Body of pancreas (tissue), 4 donors: ENCODE measurements around the gene KPNA3. TPM values are rescaled to one million over a fixed set of nuclear protein-coding genes. Genes with fewer than 3 reads are reported as not detected.

Experiments
- ATAC-seq: fragments of 150-250 bp; one replicate; pipeline ENCODE4 v1.9.1; 2016
- DNase-seq, 4 donors: peaks; one replicate each; pipeline ENCODE4 v3.0.0-alpha.2; 2019
- H3K27ac ChIP-seq, 4 donors: fragments of 200-600 bp; sonication (generic); 1 replicate in 3 of 4; 2 replicates in 1 of 4; pipeline versions ENCODE4 v1.5.1 to v1.6.1; 2016 to 2019; ENCODE audit warnings: mild to moderate bottlenecking in 1 of 4, mixed read lengths in 1 of 4, moderate library complexity in 1 of 4
- H3K27me3 ChIP-seq, 2 donors: fragments of 200-600 bp; sonication (generic); one replicate each; pipeline ENCODE4 v1.6.0; 2016; ENCODE audit warnings: mild to moderate bottlenecking in 1 of 2
- H3K36me3 ChIP-seq, 2 donors: fragments of 200-600 bp; sonication (generic); replicated peaks in 1 of 2; 2 replicates each; pipeline ENCODE4 v1.5.1; 2016; ENCODE audit warnings: low read depth in 2 of 2; ENCODE audit not compliant: insufficient read depth in 1 of 2
- H3K4me1 ChIP-seq: fragments of 200-600 bp; sonication (generic); one replicate; pipeline ENCODE4 v1.6.0; 2016
- H3K4me3 ChIP-seq, 2 donors: fragments of 200-600 bp; sonication (generic); 1 replicate in 1 of 2; 2 replicates in 1 of 2; pipeline ENCODE4 v1.5.1; 2016 to 2019
- H3K9me3 ChIP-seq, 3 donors: fragments of 200-600 bp; sonication (generic); 1 replicate in 2 of 3; 2 replicates in 1 of 3; pipeline ENCODE4 v1.5.1; 2016
- POLR2A ChIP-seq, 3 donors: fragments of 450-650 bp; IDR thresholded peaks; one replicate each; pipeline ENCODE4 v1.6.1; 2016; ENCODE audit warnings: antibody characterized with exemption in 3 of 3, mild to moderate bottlenecking in 2 of 3
- WGBS, 2 donors: methylation state at CpG; one replicate each; pipeline ENCODE4 v1.1.5; 2017; 5-methylcytosine and 5-hydroxymethylcytosine counted together
- intact Hi-C: fragments of 100-400 bp; cut with DNase I; formaldehyde crosslinking; loops from one replicate; pipeline ENCODE4 v1.15.1; 2023
- total RNA-seq, 2 donors: library from RNA; depleted of rRNA; stranded (reverse); fragments of >200 nt; gene quantifications; one replicate each; pipeline ENCODE4 v1.1.0, GENCODE V29; 2016
- TF ChIP-seq, protein P1 (sequence below), 7 experiments: fragments of 450-650 bp in 4 of 7; fragments of 200-600 bp in 3 of 7; sonication (generic) in 3 of 7; IDR thresholded peaks; one replicate each; pipeline ENCODE4 v1.5.1; 2016 to 2019; ENCODE audit warnings: antibody characterized with exemption in 7 of 7

The KPNA3 gene
- total RNA-seq, 2 donors from 2014 or later, result 6.3 to 10.9 TPM

DNA sequence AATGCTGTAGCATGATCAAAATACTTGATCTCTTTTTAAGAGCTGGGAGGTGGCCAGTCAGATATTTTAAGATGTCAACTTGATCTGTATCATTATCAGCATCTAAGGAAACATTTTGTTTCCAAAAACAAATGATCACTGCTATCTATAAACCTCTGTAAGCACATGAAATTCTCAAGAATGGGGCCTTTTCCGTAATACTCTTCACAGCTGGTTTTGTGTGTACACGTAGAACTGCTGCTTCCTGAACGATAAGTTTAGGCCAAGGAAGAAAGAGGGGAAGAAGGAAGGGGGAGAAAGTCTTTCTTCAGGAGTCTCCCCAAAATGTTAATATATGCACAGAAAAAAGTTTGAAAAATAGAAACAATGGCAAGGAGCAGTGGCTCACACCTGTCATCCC is 138.5 kb downstream of the KPNA3 start:
- intact Hi-C loops, result no loop called here
- Histone ChIP-seq H3K36me3 (no peaks in the 10 kb centered on the region), H3K4me1 (no peaks in the 10 kb centered on the region), H3K27ac (no peak overlapping the region), H3K27me3 (no peaks in the 10 kb centered on the region), H3K9me3 (no peaks in the 10 kb centered on the region), H3K4me3 (no peak overlapping the region)
- 77 to 89% methylated on average over 3 of the region's 3 CpGs for WGBS, 2 donors
- TF ChIP-seq POLR2A (IDR thresholded peaks at IDR 0.05), result no peak
- ATAC-seq (no peak), DNase-seq (no peak)

DNA sequence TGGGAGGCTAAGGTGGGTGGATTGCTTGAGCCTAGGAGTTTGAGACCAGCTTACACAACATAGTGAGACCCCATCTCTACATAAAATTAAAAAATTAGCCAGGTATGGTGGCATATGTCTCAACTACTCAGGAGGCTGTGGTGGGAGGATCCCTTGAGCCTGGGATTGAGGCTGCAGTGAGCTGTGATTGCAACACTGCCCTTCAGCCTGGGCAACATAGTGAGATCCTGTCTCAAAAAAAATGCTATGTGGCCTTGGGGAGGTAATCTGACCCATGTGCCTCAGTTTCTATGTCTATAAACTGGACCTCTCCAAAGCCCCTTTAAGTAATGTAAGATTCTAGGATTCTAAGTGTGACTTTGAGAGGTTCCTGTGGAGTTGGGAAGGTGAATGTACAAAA is 139.0 kb downstream of the KPNA3 start:
- no peaks in the 10 kb centered on the region for H3K9me3 ChIP-seq
- no peak overlapping the region for H3K4me3 ChIP-seq
- no peaks in the 10 kb centered on the region for H3K27me3 ChIP-seq
- H3K27ac ChIP-seq, result no peak overlapping the region
- DNase-seq (no peak), ATAC-seq (no peak)
- no peaks in the 10 kb centered on the region for H3K36me3 ChIP-seq
- TF ChIP-seq POLR2A (IDR thresholded peaks at IDR 0.05), result no peak
- TF ChIP-seq, protein P1, sequence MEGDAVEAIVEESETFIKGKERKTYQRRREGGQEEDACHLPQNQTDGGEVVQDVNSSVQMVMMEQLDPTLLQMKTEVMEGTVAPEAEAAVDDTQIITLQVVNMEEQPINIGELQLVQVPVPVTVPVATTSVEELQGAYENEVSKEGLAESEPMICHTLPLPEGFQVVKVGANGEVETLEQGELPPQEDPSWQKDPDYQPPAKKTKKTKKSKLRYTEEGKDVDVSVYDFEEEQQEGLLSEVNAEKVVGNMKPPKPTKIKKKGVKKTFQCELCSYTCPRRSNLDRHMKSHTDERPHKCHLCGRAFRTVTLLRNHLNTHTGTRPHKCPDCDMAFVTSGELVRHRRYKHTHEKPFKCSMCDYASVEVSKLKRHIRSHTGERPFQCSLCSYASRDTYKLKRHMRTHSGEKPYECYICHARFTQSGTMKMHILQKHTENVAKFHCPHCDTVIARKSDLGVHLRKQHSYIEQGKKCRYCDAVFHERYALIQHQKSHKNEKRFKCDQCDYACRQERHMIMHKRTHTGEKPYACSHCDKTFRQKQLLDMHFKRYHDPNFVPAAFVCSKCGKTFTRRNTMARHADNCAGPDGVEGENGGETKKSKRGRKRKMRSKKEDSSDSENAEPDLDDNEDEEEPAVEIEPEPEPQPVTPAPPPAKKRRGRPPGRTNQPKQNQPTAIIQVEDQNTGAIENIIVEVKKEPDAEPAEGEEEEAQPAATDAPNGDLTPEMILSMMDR (IDR thresholded peaks at IDR 0.05), result no peak
- intact Hi-C loops, result no loop called here
- no peaks in the 10 kb centered on the region for H3K4me1 ChIP-seq

DNA sequence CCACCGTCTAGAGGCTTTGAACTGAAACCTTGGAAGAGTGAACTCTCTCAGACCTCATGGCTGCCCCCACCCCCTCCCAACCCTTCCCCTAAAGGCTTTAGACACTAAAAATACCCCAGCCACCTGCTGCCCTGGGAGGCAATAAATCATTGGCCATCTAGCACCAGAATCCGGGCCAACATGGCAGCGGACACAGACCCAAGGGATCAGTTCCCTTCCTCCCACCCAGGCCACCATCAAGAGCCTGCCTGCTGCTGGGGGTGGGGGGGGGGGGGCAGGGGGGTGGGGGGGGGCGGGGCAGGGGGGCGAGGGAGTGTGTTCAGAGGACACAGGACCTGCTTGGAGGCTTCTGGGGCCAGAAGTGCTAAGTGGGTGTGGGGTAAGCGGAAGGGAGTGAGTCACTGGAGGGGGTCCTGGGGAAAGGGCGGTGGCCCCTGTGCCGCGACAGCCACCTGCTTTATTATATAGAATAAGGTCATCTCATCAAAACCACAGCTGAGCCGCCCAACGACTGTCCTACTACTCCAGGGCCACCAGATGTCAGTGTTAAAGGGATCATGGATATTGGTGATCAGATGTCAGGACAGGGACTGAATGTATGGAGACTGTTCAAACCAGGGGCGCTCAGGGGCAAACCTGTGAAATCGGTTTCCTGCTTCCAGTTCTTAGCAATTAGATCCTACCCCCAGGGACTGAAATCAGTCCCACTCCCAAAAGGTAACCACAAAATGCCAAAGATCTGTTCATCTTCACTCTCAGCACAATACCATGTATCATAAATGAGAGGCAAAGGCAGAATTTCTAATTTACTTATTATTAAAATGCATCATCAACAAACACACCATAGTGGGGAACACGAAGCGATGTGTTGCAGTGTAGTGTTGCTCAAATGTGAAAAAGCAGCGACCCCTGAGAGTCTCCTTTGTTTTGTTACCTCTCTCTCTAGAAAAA is 139.9 kb downstream of the KPNA3 start:
- no peaks in the 10 kb centered on the region for H3K4me1 ChIP-seq
- no peak overlapping the region for H3K4me3 ChIP-seq
- WGBS, 2 donors, result 29 to 32% methylated on average over 12 to 16 of the region's 16 CpGs
- TF ChIP-seq, protein P1 (IDR thresholded peaks at IDR 0.05), result peak in 6 of 7 experiments; percentile 37 to 58 (median 50)
- TF ChIP-seq POLR2A (IDR thresholded peaks at IDR 0.05), result no peak
- H3K27me3 ChIP-seq, result no peaks in the 10 kb centered on the region
- DNase-seq (peak; percentile 22 to 43 (median 34)), ATAC-seq (peak; percentile 69)
- H3K36me3 ChIP-seq, result no peaks in the 10 kb centered on the region
- intact Hi-C loops, result no loop called here
- no peak overlapping the region for H3K27ac ChIP-seq
- H3K9me3 ChIP-seq, result no peaks in the 10 kb centered on the region

DNA sequence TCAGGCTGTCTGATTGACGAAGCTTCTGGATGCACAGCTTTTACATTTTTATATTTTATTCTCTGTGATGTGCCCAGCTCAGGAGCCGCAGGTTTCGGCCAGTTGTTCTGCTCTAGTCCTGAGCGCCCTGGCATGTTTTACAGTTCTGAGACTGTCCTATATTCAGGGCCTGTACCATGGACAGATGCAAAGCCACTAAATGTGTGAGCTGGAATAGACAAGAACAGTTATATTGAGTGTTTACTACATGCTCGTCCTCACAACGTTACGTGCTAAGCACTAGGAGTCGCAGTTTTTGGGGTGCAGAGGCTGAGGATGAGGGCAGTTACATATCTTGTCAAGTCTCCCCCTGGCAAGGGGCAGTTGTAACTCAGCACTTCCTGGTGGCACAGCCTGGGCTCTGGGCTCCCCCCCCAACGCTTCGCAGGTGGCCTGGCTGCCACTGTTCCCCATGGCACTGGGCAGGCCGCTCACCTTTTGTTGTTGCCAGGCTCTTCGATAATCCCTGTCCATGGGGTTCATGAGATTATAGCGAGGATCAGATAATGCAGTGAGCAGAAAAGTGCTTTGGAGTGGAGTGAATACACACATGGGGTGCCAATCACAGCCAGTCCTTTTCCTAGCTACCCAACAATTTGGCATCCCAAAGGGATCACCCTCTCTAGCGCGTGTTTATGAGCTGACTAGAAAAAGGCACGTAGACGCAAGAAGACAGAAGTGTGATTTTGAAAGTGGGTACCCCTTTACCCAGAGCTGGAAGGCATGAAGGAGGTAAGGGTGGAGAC is 140.7 kb downstream of the KPNA3 start:
- H3K4me1 ChIP-seq, result no peaks in the 10 kb centered on the region
- H3K36me3 ChIP-seq, result no peaks in the 10 kb centered on the region
- intact Hi-C loops, result no loop called here
- TF ChIP-seq, protein P1 (IDR thresholded peaks at IDR 0.05), result no peak
- TF ChIP-seq POLR2A (IDR thresholded peaks at IDR 0.05), result no peak
- no peaks in the 10 kb centered on the region for H3K9me3 ChIP-seq
- H3K27ac ChIP-seq, result no peak overlapping the region
- H3K4me3 ChIP-seq, result no peak overlapping the region
- 64 to 69% methylated on average over 16 to 17 of the region's 17 CpGs for WGBS, 2 donors
- DNase-seq, result peak in 1 of 4 donors; percentile 44
- no peaks in the 10 kb centered on the region for H3K27me3 ChIP-seq
- no peak for ATAC-seq

DNA sequence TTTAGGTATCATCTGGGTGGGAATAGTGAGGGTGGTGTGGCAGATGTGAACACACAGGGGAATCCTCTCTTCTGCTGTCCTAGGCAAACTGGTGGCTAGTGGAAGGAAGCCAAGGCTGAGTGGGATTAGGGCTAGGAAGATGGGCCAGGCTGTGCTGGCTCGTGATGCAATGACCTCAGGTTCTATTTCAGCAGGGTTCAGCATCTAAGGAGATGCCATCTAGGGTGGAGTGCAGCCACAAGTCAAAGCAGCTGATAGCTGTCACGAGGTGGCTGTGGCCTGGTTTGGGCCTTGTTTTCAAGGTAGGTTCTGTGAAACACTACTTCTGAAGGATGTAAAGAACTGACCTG is 142.5 kb downstream of the KPNA3 start:
- TF ChIP-seq POLR2A (IDR thresholded peaks at IDR 0.05), result no peak
- TF ChIP-seq, protein P1 (IDR thresholded peaks at IDR 0.05), result no peak
- H3K27ac ChIP-seq, result no peak overlapping the region
- no peaks in the 10 kb centered on the region for H3K36me3 ChIP-seq
- H3K4me3 ChIP-seq, result no peak overlapping the region
- H3K4me1 ChIP-seq, result no peaks in the 10 kb centered on the region
- intact Hi-C loops, result no loop called here
- 84 to 88% methylated on average over 2 of the region's 2 CpGs for WGBS, 2 donors
- no peaks in the 10 kb centered on the region for H3K27me3 ChIP-seq
- DNase-seq (no peak), ATAC-seq (no peak)
- H3K9me3 ChIP-seq, result no peaks in the 10 kb centered on the region
